Hepatocyte (in vitro differentiated cells): Measurements from ENCODE around the gene CHD6. TPM values are rescaled to one million over a fixed set of nuclear protein-coding genes. Genes with fewer than 3 reads are reported as not detected.

Source experiments
- DNase-seq: peaks from one replicate; pipeline ENCODE4 v3.0.0-alpha.2; 2016; ENCODE audit warnings: low spot score
- H2AFZ ChIP-seq: fragments of 200-600 bp; sonication (generic); 2 replicates; pipeline ENCODE4 v1.6.0; 2016; ENCODE audit warnings: antibody characterized with exemption, mild to moderate bottlenecking
- H3K27ac ChIP-seq: fragments of 200-600 bp; sonication (generic); 2 replicates; pipeline ENCODE4 v1.5.1; 2016; ENCODE audit warnings: mild to moderate bottlenecking
- H3K27me3 ChIP-seq: fragments of 200-600 bp; sonication (generic); 2 replicates; pipeline ENCODE4 v1.6.1; 2016
- H3K36me3 ChIP-seq: fragments of 200-600 bp; sonication (generic); replicated peaks from 2 replicates; pipeline ENCODE4 v1.5.1; 2016; ENCODE audit warnings: low read depth; ENCODE audit not compliant: insufficient read depth
- H3K4me1 ChIP-seq: fragments of 200-600 bp; sonication (generic); 2 replicates; pipeline ENCODE4 v1.5.1; 2016; ENCODE audit warnings: mild to moderate bottlenecking, moderate library complexity; ENCODE audit not compliant: insufficient read depth
- H3K4me2 ChIP-seq: fragments of 200-600 bp; sonication (generic); 2 replicates; pipeline ENCODE4 v1.6.0; 2016
- H3K4me3 ChIP-seq: fragments of 200-600 bp; sonication (generic); 2 replicates; pipeline ENCODE4 v1.5.1; 2016; ENCODE audit warnings: mild to moderate bottlenecking
- H3K79me2 ChIP-seq: fragments of 200-600 bp; sonication (generic); 2 replicates; pipeline ENCODE4 v1.6.0; 2017; ENCODE audit warnings: mild to moderate bottlenecking
- H3K9me2 ChIP-seq: fragments of 200-600 bp; sonication (generic); replicated peaks from 2 replicates; pipeline ENCODE4 v1.6.0; 2017; ENCODE audit warnings: mild to moderate bottlenecking; ENCODE audit not compliant: insufficient read depth
- H3K9me3 ChIP-seq: fragments of 200-600 bp; sonication (generic); 2 replicates; pipeline ENCODE4 v1.5.1; 2016; ENCODE audit warnings: low read depth, mild to moderate bottlenecking
- H4K20me1 ChIP-seq: fragments of 200-600 bp; sonication (generic); 2 replicates; pipeline ENCODE4 v1.6.0; 2016; ENCODE audit warnings: mild to moderate bottlenecking; ENCODE audit not compliant: insufficient read depth, poor library complexity, severe bottlenecking
- EZH2 ChIP-seq: fragments of 200-600 bp; sonication (generic); IDR thresholded peaks from 2 replicates; pipeline ENCODE4 v1.6.1; 2016; ENCODE audit warnings: antibody characterized with exemption, mild to moderate bottlenecking, borderline replicate concordance
- EZH2phosphoT487 ChIP-seq: fragments of 200-600 bp; sonication (generic); IDR thresholded peaks from one replicate; pipeline ENCODE4 v1.6.1; 2018; ENCODE audit warnings: antibody characterized with exemption, mild to moderate bottlenecking, low read depth, moderate library complexity; ENCODE audit not compliant: unreplicated experiment, severe bottlenecking
- WGBS: methylation state at CpG from one replicate; pipeline ENCODE4 v1.1.6; 2016; ENCODE audit warnings: low lambda C conversion rate; ENCODE audit errors: missing lambda C conversion rate; 5-methylcytosine and 5-hydroxymethylcytosine counted together
- polyA plus RNA-seq: library from polyadenylated mRNA; unstranded; fragments of >200 nt; fragmentation: Nextera tagmentation; extraction: Ambion mirVana; gene quantifications from 2 replicates; pipeline ENCODE4 v1.2.1, GENCODE V29; 2016
- total RNA-seq: library from RNA; depleted of rRNA; stranded (reverse); fragments of >200 nt; gene quantifications from 2 replicates; pipeline ENCODE4 v1.2.3, GENCODE V29; 2014
- TF ChIP-seq, protein P1 (sequence below): fragments of 200-600 bp; sonication (generic); IDR thresholded peaks from 2 replicates; pipeline ENCODE4 v1.5.1; 2016; ENCODE audit warnings: antibody characterized with exemption, mild to moderate bottlenecking; ENCODE audit not compliant: poor library complexity

CHD6 gene
- total and polyA plus RNA-seq, 2 experiments from 2014 or later: 31.0 to 56.0 TPM

DNA sequence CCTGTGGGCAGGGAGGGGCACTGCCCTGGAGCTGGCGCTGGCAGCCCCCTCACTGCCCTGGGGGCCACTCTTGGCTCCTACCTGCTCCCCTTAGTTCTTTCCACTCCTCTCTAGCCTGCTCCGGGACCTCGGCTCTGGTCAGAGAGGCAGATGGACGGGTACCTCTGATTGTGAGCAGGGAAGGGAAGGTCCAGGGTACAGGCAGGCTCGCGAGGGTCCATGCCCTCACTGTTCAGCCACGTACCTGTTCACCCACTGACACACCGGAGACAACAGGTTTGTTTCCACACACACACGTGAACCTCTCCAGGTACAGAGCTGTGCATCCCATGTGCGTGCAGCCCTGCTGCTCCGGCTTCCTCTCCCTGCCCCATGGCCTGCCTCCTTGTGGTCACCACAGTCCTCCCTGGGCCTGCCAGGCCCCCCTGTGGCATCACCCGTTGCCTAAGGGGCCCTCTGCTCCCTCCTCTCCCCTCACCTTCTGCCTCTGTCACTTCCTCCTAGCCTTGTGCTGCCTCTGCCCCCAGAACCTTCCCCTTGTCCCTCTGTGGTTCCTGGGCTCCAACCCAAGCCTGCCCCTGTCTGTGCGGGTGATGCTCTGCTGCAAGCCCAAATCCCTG is 253.8 kb downstream of the CHD6 start:
- no peak for DNase-seq
- Histone ChIP-seq H3K4me2 (no peak overlapping the region), H3K9me3 (no peaks in the 10 kb centered on the region), H2AFZ (no peak overlapping the region), H3K4me1 (no peaks in the 10 kb centered on the region), H3K27me3 (peaks cover 42% of the 10 kb centered on the region), H3K4me3 (no peak overlapping the region), H4K20me1 (peaks cover 3% of the 10 kb centered on the region), H3K27ac (no peak overlapping the region), H3K36me3 (no peaks in the 10 kb centered on the region), H3K9me2 (no peaks in the 10 kb centered on the region), H3K79me2 (no peaks in the 10 kb centered on the region)
- WGBS: 93% methylated on average over 13 of the region's 13 CpGs
- TF ChIP-seq EZH2 (no peak), EZH2phosphoT487 (no peak)
- TF ChIP-seq, protein P1, sequence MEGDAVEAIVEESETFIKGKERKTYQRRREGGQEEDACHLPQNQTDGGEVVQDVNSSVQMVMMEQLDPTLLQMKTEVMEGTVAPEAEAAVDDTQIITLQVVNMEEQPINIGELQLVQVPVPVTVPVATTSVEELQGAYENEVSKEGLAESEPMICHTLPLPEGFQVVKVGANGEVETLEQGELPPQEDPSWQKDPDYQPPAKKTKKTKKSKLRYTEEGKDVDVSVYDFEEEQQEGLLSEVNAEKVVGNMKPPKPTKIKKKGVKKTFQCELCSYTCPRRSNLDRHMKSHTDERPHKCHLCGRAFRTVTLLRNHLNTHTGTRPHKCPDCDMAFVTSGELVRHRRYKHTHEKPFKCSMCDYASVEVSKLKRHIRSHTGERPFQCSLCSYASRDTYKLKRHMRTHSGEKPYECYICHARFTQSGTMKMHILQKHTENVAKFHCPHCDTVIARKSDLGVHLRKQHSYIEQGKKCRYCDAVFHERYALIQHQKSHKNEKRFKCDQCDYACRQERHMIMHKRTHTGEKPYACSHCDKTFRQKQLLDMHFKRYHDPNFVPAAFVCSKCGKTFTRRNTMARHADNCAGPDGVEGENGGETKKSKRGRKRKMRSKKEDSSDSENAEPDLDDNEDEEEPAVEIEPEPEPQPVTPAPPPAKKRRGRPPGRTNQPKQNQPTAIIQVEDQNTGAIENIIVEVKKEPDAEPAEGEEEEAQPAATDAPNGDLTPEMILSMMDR: no peak

DNA sequence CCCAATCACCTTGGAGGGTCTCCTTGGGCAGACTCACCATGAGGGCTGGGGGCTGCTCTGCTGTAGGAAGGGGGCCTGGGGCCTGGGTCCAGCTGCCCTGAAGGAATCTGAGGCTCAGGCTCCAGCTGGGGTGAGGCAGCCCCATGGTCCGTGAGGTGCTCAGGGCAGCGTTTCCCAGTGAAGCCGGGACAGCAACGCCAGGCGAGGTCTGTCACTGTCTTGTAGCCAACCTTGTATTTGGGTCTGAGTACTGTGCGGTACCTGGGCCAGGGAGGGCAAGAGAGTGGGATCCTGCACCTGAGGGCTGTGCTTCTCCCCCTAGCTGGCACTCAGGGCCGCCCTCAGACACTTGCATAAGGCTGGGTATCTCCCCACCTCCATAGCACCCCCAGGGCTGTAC is 254.6 kb downstream of the CHD6 start:
- Histone ChIP-seq H2AFZ (no peak overlapping the region), H3K9me2 (no peaks in the 10 kb centered on the region), H3K27me3 (peaks cover 42% of the 10 kb centered on the region), H3K36me3 (no peaks in the 10 kb centered on the region), H3K4me3 (no peak overlapping the region), H3K9me3 (no peaks in the 10 kb centered on the region), H3K79me2 (no peaks in the 10 kb centered on the region), H3K4me2 (no peak overlapping the region), H3K4me1 (no peaks in the 10 kb centered on the region), H4K20me1 (peaks cover 3% of the 10 kb centered on the region), H3K27ac (no peak overlapping the region)
- 90% methylated on average over 7 of the region's 7 CpGs for WGBS
- no peak for DNase-seq
- TF ChIP-seq, protein P1: no peak
- no peak for TF ChIP-seq EZH2
- no peak for TF ChIP-seq EZH2phosphoT487

DNA sequence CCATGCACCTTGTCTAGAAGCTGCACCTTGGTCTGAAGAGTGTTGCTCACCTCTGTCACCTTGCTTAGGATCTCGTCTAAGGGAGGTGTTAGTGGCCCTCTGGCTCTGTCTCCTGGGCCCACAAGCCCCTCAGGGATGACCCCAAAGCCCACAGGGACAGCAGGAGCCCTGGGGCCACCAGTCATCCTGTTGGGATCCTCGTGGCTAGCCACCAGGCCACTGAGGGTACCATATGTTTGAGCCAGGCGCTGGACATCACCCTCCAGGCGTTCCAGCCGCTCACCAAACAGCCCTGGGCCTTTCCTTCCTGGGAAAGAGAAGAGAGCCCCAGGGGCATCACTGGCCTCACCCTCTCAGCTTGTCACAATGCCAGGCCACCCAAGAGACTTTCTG is 255.4 kb downstream of the CHD6 start:
- Histone ChIP-seq H3K27me3 (peaks cover 37% of the 10 kb centered on the region), H3K4me3 (no peak overlapping the region), H3K4me1 (no peaks in the 10 kb centered on the region), H3K9me2 (no peaks in the 10 kb centered on the region), H3K9me3 (no peaks in the 10 kb centered on the region), H4K20me1 (peaks cover 3% of the 10 kb centered on the region), H3K27ac (no peak overlapping the region), H2AFZ (no peak overlapping the region), H3K79me2 (no peaks in the 10 kb centered on the region), H3K36me3 (no peaks in the 10 kb centered on the region), H3K4me2 (no peak overlapping the region)
- TF ChIP-seq, protein P1: no peak
- TF ChIP-seq EZH2phosphoT487 (no peak), EZH2 (no peak)
- DNase-seq: no peak
- WGBS: 93% methylated on average over 5 of the region's 5 CpGs
